Fibroblast of gingiva (primary cell): ENCODE results near the gene CYP27C1.
"Not testable (repeated sequence)": the region's sequence is repeated elsewhere in the genome, so short reads cannot be mapped to it uniquely, and the experiment has no call there.

Source experiments
- DNase-seq: peaks from one replicate; pipeline ENCODE4 v3.0.0-alpha.2; 2011; ENCODE audit warnings: low read depth

The CYP27C1 gene

DNA sequence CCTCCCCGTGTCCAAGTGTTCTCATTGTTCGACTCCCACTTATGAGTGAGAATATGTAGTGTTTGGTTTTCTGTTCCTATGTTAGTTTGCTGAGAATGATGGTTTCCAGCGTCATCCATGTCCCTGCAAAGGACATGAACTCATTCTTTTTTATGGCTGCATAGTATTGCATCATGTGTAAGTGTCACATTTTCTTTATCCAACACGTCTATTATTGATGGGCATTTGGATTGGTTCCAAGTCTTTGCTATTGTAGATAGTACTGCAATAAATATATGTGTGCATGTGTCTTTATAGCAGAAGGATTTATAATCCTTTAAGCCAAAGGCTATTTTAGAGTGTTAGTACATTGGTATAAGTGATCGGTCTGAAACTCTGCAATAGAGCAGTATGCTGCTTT, 4.0 kb upstream of the CYP27C1 start:
- not testable (repeated sequence) for DNase-seq

DNA sequence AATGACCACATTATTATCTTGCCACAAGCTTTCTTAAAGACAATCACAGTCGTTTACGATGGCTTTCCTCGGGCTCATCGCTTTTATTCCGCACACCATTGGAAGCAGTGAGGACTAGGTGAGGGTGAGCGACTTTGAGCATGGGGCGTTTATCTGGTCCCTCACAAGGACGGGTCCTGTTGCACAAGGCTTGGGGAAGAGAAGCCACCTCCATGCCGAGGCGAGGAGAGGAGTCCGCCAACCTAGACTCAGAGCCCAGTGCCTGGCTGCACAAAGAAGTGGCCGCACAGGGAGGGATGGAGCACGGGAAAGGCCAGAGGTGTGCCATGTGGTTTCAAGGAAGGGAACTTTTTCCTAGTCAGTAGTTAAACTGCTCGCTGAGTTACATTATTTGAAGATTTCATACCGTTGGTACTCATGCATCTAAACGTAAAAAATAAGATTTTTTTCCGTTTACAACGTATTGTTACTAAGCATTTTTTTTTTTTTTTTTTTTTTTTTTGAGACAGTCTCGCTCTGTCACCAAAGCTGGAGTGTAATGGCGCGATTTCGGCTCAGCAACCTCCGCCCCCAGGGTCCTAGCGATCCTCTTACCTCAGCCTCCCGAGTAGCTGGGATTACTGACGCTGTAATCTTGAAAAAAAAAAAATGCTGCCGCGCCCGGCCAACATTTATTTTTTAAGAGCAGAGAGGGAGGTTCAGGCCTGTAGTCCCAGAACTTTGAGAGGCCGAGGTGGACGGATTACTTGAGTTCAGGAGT, 849 bp upstream of the CYP27C1 start:
- no peak for DNase-seq

DNA sequence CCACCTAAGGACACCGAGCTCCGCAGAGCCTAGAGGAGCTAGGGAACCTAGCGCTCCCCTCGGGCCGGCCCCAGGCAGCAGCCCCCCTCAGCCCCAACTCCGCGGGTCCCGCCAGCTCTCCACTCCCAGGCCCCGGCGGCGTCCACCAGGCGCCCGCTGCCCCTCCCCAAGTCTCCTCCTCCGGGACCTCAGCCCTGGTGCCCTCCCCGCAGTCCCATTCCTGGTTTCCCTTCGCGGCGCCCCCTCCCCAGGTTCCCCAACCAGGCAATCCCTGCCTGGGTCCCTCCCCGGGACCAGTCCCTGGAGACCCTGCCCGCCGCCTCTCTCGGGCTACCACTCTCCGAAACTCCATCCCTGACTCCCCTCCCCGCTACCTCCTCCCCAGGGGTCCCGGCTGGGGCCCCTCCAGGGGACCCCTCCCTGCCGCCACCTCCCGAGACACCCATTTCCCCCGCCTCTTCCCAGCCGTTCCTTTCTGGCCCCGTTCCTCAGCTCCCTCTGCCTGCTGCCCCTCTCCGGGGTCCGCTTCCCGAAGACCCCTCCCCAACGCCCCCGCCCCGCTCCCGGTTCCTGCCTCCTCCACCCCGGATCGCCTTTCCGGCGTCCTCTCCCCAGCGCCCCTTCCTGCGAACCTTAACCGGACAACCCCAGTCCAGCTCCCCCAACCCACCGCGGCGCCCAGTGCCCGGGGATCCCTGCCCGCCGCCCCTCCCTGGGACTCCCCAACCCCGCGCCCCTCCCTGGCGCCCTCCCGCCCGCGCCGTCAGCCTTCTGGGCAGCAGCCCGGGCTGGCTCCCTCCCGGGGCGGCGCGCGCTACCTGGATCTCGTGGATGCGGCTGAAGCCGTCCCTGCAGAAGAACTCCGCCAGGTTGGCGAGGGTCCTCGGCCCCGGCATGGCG, 678 bp downstream of the CYP27C1 start:
- no peak for DNase-seq

DNA sequence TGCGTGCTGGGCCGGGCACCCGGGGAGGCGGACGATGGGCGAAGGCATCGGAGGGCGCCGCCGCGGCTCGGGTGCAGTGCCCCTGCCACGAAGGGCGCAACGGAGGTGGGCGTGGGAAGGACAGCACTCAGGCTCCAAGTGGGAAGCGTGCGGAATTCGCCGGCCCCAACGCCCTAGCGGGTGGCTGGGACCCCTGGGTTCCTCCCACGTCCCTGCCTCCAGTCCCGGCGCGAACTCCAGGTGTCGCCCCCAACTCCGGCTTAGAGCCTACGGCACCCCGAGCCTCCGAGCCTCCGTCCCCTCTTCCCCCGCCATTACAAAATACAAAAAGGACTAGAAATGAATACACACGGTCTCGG, 1.3 kb downstream of the CYP27C1 start:
- no peak for DNase-seq

DNA sequence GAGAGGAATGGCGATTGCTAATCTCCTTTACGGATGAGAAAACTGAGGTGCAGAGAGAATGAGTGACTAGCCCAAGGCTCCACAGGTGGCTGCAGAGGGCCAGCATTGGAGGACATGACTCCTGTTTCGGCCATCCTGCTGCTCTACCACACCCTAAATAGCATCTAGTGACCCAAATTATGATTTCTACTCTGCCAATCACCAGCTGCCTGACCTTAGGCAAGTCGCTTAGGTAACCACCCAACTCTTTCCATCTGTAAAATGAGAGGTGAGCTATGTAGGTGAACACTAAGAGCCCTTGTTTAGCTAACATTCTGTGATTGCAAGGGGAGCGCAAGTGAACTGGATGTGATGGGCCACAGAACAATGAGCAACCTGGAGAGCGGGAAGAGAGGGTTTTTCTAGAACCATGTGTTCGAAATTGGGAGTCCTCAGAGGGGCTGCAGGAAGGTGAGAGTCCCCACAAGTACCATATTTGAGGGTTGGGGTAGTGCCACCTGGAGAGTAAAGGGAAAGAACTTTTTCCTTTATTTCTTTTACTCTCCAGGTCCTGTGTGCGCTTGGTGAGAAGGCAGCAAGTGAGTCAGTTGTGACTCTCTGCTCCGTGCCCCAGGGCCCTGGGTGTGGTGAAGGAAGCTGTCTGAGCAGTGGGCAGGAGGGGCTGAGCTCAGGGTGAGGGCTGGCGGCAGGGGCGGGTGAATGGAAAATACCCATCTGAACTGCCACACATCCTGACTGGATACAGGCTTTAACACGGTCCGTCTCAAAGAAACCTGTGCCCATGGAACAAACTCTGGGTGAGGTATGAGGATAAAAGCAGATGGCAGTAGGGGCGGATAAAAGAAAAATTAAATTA, 2.4 kb downstream of the CYP27C1 start:
- no peak for DNase-seq

DNA sequence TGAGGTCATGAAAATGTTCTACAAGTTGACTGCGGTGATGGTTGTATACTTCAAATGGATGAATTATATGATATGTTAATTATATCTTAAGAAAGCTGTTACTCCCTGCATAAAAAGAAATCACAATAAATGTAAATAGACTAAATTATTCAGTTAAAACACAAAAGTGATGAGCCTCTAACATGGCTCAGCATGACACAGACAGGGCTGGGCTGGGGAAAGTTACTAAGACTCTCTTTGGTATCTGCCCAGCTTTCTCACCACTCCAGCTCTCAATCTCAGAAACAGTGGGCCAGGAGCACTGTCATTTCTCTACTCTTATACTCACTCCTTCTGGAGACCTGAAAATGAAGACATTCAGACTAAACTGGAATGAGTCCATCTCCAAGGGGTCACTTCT, 3.5 kb downstream of the CYP27C1 start:
- no peak for DNase-seq

DNA sequence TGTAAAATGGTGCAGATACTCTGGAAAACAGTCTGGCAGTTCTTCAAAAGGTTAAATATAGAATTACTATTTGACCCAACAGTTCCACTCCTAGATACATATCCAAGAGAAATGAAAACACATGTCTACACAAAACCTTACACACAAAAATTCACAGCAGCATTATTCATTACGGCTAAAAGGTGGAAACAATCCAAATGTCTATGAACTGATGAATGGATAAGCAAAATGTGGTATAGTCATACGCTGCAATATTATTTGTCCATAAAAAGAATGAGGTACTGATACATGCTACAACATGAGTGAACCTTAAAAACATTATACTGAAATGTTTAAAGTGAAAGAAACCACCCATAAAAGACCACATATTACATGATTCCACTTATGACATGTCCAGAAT, 4.0 kb downstream of the CYP27C1 start:
- no peak for DNase-seq

DNA sequence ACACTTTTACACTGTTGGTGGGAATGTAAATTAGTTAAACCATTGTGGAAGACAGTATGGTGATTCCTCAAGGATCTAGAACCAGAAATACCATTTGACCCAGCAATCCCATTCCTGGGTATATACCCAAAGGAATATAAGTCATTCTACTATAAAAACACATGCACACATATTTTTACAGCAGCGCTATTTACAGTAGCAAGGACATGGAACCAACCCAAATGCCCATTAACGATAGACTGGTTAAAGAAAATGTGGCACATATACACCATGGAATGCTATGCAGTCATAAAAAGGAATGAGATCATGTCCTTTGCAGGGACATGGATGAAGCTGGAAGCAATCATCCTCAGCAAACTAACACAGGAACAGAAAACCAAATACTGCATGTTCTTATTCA, 5.9 kb downstream of the CYP27C1 start:
- DNase-seq: not testable (repeated sequence)

DNA sequence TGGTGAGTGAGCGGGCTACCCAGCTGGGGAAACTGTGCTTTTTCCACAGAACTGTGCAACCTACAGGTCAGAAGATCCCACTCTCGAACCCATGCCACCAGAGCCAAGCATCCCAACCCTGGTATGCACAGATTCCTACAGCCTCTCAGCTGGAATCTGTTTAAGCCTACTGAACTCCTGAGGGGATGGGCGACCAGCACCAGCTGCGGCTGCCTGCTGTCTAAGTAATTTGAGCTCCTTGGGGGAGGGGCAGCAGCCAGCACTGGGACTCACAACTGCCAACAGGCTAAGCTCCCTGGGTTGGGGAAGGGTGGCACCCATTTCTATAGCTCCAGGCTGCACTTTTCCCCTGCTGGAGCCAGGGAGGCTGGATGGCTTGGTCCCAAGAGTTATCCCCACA, 11.8 kb downstream of the CYP27C1 start:
- peak; percentile 45 for DNase-seq

DNA sequence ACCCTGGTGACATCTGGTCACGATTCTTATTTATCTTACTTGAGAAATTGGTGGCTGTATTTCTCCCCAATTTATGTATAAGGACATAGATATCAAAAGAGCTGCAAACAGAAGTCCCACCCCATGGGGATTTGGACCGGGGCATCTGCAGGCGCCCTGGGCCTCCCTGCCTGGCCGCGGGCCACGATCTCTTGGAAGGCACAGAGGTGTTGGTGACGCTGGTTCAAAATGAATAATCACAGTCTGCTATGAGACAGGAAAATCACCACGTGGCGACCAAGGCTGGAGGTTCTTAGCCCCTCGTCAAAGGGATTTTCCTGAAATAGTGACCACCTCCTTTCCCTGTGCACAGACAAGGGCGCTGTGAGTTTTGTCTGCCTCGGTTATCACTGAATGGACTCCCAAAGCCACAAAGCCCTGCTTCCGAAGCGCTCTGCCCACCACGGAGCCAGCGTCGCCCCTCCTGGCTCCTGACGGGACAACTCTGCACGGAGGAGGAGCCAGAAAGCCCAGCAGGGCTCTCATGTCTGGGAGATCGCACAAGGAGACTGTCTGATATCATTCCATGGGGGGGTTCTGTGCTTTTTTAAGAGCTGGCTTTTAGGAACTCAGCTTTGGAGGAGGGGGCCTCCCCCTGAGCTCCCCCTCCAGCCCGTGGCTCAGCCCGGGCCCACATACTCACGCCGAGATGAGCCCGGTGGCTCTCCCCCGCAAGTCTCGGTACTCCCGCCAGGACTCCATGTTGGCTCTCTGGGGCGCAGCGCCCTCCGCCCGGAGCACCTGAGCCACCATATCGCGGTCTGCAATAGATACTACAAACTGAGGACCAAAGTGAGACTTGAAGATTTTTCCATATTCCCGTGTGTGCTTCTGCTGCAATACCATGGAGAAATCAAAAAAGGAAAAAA, 14.6 kb downstream of the CYP27C1 start:
- DNase-seq: no peak

DNA sequence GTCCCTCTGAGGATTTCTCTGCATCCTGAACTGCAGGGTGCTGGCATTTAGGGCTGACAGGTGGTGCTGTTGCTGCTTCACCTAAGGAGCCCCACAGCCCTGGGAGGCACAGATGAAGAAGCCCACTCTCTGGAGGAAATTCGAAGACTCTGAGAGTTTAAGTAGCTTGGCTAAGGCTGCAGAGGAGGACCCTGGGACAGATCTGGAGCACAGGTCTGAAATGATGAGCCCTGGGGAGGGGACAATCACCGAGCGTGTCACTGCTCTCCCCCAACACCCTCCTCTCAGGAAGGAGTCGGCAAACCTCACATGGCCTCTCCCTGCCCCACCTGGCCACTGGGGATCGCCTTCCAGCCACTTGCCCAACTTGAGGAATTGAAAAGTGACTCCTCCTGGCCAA, 18.6 kb downstream of the CYP27C1 start:
- DNase-seq: no peak

DNA sequence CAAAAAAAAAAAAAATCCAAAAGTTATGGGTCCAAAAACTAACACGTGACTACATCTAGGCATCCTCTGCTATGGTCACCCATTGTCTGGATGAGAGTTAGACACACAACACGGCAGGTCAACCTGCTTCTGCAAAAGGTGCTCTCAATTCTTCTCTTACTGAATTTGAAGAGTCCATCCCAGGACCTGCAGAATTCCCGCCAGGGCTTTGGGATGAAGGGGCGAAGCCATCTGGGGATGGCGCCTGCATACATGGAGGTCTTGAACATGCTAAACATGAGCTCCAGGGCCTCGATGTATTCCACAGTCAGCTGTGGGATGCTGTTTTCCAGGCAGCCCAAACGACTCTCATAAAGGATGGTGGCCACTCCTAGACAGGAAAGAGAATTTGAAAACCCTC, 19.1 kb downstream of the CYP27C1 start:
- no peak for DNase-seq

DNA sequence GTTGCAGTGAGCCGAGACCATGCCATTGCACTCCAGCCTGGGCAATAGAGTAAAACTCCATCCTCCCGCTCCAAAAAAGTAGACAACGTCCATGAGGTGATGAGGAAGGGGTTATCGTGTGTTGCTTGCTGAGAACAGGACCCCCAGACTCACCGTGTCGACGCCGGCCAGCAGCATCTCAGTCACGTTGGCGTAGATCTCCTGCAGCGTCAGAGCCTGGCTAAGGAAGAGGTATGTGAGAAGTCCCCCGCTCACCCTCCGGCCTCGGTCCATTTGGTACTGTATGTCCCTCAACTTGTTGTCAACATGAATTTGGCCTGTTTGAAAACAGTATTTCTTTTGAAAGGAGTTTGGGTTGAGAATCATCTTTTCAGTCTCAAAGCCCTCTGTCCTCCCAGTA, 20.9 kb downstream of the CYP27C1 start:
- DNase-seq: no peak

DNA sequence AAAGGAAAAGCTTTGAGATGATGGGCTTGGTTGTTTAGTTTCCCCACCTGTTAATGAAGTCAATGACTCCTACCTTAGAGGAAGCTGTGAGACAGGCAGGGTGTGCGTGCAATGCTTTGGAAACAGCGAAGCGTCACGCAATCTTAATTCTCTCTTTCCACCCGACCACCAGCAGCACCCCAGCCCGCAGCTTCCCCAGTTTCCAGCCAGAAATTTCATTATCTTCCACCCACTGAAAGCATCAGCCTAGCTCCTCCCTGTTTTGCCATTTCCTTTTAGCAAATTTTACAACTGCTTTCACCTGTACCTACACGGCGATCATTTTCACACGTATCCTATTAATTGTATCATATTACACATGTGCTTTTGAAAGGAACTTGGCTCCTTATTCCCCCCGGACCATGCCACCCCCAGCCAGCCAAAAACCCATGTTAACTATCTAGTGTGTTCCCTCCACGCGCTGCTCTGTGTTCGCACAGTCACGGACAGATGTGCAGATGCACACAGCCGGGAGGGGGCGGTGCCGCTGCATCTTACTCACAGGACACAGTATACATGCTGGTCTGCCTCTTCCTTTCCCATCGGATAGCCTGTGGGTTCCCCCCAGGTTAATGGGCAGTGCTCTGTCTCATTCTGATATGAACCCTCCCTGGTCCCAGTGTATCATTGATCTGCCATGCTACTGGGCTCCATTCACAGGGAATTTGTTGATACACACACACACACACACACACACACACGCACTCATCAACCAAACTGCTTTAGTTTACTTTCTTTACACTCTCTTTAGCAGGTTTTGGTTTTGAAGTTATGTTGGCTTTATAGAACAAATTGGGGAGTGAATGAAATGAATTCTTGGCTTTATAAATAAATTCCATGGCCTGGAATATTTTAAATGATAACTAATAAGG, 22.4 kb downstream of the CYP27C1 start:
- DNase-seq: peak; percentile 25

DNA sequence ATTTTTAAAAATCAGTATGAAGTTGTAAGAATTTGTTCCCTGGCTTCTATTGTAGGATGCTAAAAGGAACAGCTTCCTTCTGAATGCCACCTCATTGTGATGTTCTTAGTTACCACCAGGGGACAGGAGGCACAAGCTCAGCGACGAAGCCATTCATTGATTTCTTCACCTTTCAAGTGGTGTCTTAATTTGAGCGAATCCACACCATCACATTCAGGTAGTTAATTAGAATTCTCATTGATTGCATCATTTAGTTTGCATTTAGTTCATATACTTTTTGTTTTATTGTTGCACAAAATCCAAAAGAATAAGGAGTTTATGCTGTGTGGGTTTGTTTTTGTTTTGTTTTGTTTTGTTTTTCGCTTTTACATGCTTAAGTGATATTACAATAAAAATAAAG, 23.1 kb downstream of the CYP27C1 start:
- no peak for DNase-seq

DNA sequence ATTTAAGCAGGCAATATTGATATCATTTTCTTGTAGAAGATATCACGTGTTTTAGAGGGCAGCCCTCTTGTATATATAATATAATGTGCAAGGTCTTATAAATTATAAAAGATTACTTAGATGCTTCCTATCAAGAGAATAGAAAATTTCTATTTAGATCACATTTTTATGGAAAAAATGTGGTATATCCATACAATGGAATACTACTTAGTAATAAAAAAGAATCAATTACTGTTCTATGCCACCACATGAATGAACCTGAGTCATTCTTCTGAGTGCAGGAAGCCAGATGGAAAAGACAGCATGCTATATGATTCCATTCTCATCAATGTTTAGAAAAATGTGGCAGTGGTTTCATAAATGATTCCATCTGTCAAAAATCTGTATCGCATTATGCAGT, 23.6 kb downstream of the CYP27C1 start:
- no peak for DNase-seq

DNA sequence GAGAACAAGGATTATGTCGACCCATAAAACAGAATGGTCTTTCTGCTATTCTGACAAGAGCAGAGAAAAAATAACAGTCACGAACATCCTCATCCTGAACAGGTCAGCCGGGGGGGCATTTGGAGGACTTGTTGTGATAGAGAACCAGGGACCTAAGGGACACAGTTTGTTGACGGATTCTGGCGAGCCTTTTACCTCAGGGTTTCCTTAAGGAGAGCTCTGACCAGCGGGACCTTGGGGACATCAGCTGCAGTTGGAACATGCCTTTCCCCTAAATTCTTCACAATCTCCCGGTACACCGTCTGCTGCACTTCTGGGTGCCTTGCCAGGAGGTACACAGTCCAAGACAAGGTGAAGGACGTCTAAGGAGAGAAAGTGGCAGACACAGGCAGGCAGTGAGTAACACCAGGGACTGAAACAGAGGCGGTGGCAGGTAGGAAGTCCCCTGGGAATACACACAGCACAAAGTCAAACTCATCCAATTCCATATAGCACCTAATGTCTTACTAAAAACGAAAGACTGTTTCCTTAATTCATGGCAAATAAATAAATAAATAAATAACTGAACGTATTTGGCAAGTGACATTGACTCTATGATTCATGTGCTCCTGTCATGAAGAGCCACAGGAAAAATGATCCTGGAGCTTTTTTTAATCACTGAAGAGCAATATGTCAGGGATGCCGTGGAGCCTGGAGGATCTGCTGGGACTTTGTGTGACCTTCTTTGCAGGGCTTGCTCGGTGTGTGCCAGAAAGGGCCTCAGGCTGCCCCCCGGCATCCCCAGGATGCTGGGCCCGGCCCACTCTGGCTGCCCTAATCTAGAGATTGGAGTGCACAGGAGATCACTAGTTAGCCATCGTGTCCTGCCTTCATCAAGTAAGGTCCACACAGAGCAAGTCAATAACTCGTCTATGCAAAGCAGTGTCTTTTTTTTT, 24.7 kb downstream of the CYP27C1 start:
- DNase-seq: no peak

DNA sequence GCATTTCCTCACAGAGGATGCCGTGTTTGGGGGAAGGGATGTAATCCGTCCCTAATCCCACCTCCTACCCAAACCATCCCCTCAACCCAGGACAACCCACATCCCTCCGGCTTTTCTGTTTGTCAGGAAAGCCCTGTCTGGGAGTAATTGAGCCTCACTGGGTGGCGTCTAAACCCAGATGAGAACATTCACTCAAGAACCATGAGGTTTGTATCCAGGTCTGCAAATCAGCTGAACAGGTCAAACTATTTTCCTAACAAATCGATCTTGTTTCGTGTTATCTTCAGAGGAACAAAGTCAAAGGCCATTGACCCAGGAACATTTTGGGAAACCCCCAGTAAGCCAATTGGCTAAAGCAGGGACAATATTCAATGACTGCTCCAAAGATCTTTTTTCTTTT, 25.7 kb downstream of the CYP27C1 start:
- DNase-seq: no peak

DNA sequence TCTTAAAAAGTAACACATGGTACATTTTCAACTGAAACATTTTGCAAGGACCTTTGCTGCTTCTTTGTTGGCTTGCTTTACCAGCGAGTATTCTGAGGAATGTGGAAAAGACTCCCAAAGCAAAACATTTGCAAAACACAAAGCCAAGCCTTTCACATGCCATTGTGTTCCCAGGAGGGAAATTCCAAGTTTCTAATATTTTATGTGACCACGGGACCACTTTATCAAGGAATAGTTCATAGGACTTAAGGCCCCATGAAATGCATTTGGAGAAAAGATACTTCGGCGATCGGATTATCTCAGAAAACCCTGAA, 26.2 kb downstream of the CYP27C1 start:
- peak; percentile 82 for DNase-seq
